Keratinocyte (primary cell): ENCODE measurements around the gene FAXC. TPM values are rescaled to one million over a fixed set of nuclear protein-coding genes. Genes with fewer than 3 reads are reported as not detected.

ENCODE experiments used
- DNase-seq: peaks from one replicate; pipeline ENCODE4 v3.0.0-alpha.2; 2011; ENCODE audit warnings: low read depth, missing footprints, low spot score
- FAIRE-seq: peaks from 2 replicates; lab custom pipeline; 2011; peaks lifted over from hg19 to GRCh38; lab: Jason Lieb, UNC
- H2AFZ ChIP-seq: 2 replicates; pipeline ENCODE4 v1.6.0; 2012; ENCODE audit warnings: low read length, control low read depth, inconsistent platforms; ENCODE audit not compliant: control insufficient read depth
- H3K27ac ChIP-seq: 2 replicates; pipeline ENCODE4 v1.5.1; 2011; ENCODE audit warnings: low read length; ENCODE audit not compliant: control insufficient read depth, insufficient read depth
- H3K27me3 ChIP-seq: 3 replicates; pipeline ENCODE4 v1.6.0; 2011; ENCODE audit warnings: low read length; ENCODE audit not compliant: control insufficient read depth, insufficient read depth; ENCODE audit errors: extremely low read depth
- H3K36me3 ChIP-seq, 2 experiments: 2 replicates in 1 of 2; 3 replicates in 1 of 2; pipeline ENCODE4 v1.5.1; 2011; ENCODE audit warnings: low read length in 2 of 2, mild to moderate bottlenecking in 1 of 2; ENCODE audit not compliant: control insufficient read depth in 2 of 2, insufficient read depth in 2 of 2; ENCODE audit errors: extremely low read depth in 1 of 2
- H3K4me1 ChIP-seq: 3 replicates; pipeline ENCODE4 v1.5.1; 2011; ENCODE audit warnings: low read length; ENCODE audit not compliant: control insufficient read depth, insufficient read depth; ENCODE audit errors: extremely low read depth
- H3K4me2 ChIP-seq: 3 replicates; pipeline ENCODE4 v1.6.0; 2011; ENCODE audit warnings: low read depth, low read length; ENCODE audit not compliant: control insufficient read depth, insufficient read depth; ENCODE audit errors: extremely low read depth
- H3K4me3 ChIP-seq, 3 experiments: fragments of 200-600 bp in 1 of 3; sonication (generic) in 1 of 3; 2 replicates in 2 of 3; 3 replicates in 1 of 3; pipeline ENCODE4 v1.5.1; 2011 to 2016; ENCODE audit warnings: low read length in 3 of 3, mild to moderate bottlenecking in 3 of 3, control low read depth in 2 of 3, inconsistent platforms in 1 of 3, low read depth in 1 of 3, mixed read lengths in 1 of 3, mixed run types in 1 of 3, moderate library complexity in 1 of 3; ENCODE audit not compliant: control insufficient read depth in 2 of 3, insufficient read depth in 2 of 3; ENCODE audit errors: extremely low read depth in 1 of 3
- H3K79me2 ChIP-seq: 2 replicates; pipeline ENCODE4 v1.6.0; 2012; ENCODE audit warnings: low read length; ENCODE audit not compliant: control insufficient read depth, insufficient read depth
- H3K9ac ChIP-seq: 3 replicates; pipeline ENCODE4 v1.6.0; 2011; ENCODE audit warnings: low read length; ENCODE audit not compliant: control insufficient read depth, insufficient read depth; ENCODE audit errors: extremely low read depth
- H3K9me1 ChIP-seq: 3 replicates; pipeline ENCODE4 v1.6.0; 2011; ENCODE audit warnings: low read length; ENCODE audit not compliant: control insufficient read depth, insufficient read depth; ENCODE audit errors: extremely low read depth
- H3K9me3 ChIP-seq: 2 replicates; pipeline ENCODE4 v1.5.1; 2012; ENCODE audit warnings: low read depth, low read length; ENCODE audit not compliant: control insufficient read depth
- H4K20me1 ChIP-seq: 3 replicates; pipeline ENCODE4 v1.6.0; 2011; ENCODE audit warnings: low read length; ENCODE audit not compliant: control insufficient read depth, insufficient read depth; ENCODE audit errors: extremely low read depth
- CTCF ChIP-seq, 3 experiments: IDR thresholded peaks in 1 of 3; conservative IDR thresholded peaks in 1 of 3; optimal IDR thresholded peaks in 1 of 3; 2 replicates in 2 of 3; 3 replicates in 1 of 3; pipeline versions ENCODE3 to v1.5.1; 2011; ENCODE audit warnings: low read length in 3 of 3, mild to moderate bottlenecking in 3 of 3, moderate library complexity in 2 of 3, control low read depth in 1 of 3, inconsistent platforms in 1 of 3; ENCODE audit not compliant: insufficient read depth in 2 of 3; ENCODE audit errors: extremely low read depth in 1 of 3
- EZH2 ChIP-seq: IDR thresholded peaks from one replicate; pipeline ENCODE4 v1.6.1; 2012; ENCODE audit warnings: inconsistent platforms, mild to moderate bottlenecking, low read length, moderate library complexity
- dilution Hi-C: fragments of 300-500 bp; cut with MboI; formaldehyde crosslinking; loops from one replicate; pipeline ENCODE4 v1.7.0; 2020; ENCODE audit warnings: low sequenced_read_pairs; ENCODE audit not compliant: extremely low pct_ligation_motif_present
- polyA plus RNA-seq, 5 experiments: library from polyadenylated mRNA; depleted of rRNA in 3 of 5; stranded (reverse) in 3 of 5; stranded (forward) in 1 of 5; unstranded in 1 of 5; fragments of >200 nt; gene quantifications; 1 replicate in 1 of 5; 2 replicates in 3 of 5; 3 replicates in 1 of 5; pipeline versions ENCODE4 v1.2.1 to v1.2.3, GENCODE V29; 2011 to 2012; ENCODE audit warnings: missing spikeins in 2 of 5, low read depth in 1 of 5, low replicate concordance in 1 of 5

The FAXC gene
- polyA plus RNA-seq, 1 donor (not counting 4 experiments of a cell fraction or from before 2014, with no cell fraction given), result 8.3 TPM

DNA sequence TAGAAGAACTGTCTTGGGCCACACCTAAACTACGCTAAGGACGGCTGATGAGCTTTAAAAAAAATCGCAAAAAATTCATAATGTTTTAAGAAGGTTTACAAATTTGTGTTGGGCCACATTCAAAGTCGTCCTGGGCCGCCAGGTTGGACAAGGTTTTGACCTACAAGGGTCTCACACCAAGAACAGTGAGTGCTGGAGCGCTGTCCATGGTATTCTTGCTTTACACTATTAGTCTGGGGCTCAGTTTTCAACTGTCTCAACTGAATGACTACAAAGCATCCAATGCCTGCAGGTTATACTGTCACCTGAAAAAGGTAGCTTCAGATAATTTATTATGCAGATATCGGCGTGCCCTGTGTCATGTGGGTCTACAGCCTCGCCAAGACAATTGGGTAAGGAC is 3.7 kb upstream of the FAXC start:
- H3K4me2 ChIP-seq, result no peak overlapping the region
- H3K9me1 ChIP-seq, result no peaks in the 10 kb centered on the region
- H3K27me3 ChIP-seq, result peaks cover 3% of the 10 kb centered on the region
- H3K4me1 ChIP-seq, result peaks cover 12% of the 10 kb centered on the region
- FAIRE-seq (no peak), DNase-seq (no peak)
- H3K9ac ChIP-seq, result no peak overlapping the region
- no peaks in the 10 kb centered on the region for H3K36me3 ChIP-seq
- no peaks in the 10 kb centered on the region for H3K9me3 ChIP-seq
- no peak overlapping the region for H3K27ac ChIP-seq
- dilution Hi-C loops, result no loop called here
- no peaks in the 10 kb centered on the region for H3K79me2 ChIP-seq
- H4K20me1 ChIP-seq, result no peaks in the 10 kb centered on the region
- no peak overlapping the region for H3K4me3 ChIP-seq
- no peak overlapping the region for H2AFZ ChIP-seq
- TF ChIP-seq EZH2 (no peak), CTCF (optimal IDR thresholded peaks at IDR 0.05 in 1 of 3, IDR thresholded peaks at IDR 0.05 in 1 of 3, conservative IDR thresholded peaks at IDR 0.05 in 1 of 3; ENCODE audit: extremely low read depth in 1 of 3, insufficient read depth in 2 of 3, low read length in 3 of 3) (no peak)

- Histone ChIP-seq H3K4me3 (peak overlapping the region in 2 of 3 experiments; percentile 79 to 81), H3K79me2 (no peaks in the 10 kb centered on the region), H3K4me1 (peaks cover 12% of the 10 kb centered on the region), H3K9ac (peak overlapping the region; percentile 69), H3K9me3 (no peaks in the 10 kb centered on the region), H3K27me3 (peaks cover 3% of the 10 kb centered on the region), H3K27ac (no peak overlapping the region), H2AFZ (peak overlapping the region; percentile 87), H3K36me3 (no peaks in the 10 kb centered on the region), H4K20me1 (no peaks in the 10 kb centered on the region), H3K9me1 (no peaks in the 10 kb centered on the region), H3K4me2 (peak overlapping the region; percentile 96)
- TF ChIP-seq CTCF (optimal IDR thresholded peaks at IDR 0.05 in 1 of 3, IDR thresholded peaks at IDR 0.05 in 1 of 3, conservative IDR thresholded peaks at IDR 0.05 in 1 of 3; ENCODE audit: extremely low read depth in 1 of 3, insufficient read depth in 2 of 3, low read length in 3 of 3), result no peak
- no peak for TF ChIP-seq EZH2
- FAIRE-seq (no peak), DNase-seq (no peak)
- dilution Hi-C loops, result no loop called here
Observed at GRCh38 chr6:99350573-99350972, 1.1 kb upstream of the FAXC start.
